Panc1 (cell line): ENCODE data around the gene NXPE3. TPM values are rescaled to one million over a fixed set of nuclear protein-coding genes. Genes with fewer than 3 reads are reported as not detected.

Experiments used
- ATAC-seq: fragments of 200-7000 bp; cut with Tn5 transposase; 2 replicates; pipeline ENCODE4 v1.9.1; 2020; ENCODE audit warnings: mild to moderate bottlenecking, moderate library complexity
- BruUV-seq: library from RNA; stranded (reverse); fragments of 400-500 nt; replicated peaks from 2 replicates; lab custom pipeline; 2021; lab: Mats Ljungman, UMichigan
- CTCF ChIA-PET: fragments of 300-600 bp; sonication (Branson Sonifier 250); formaldehyde crosslinking; loops from one replicate; lab custom pipeline; 2022; ENCODE audit warnings: antibody characterized with exemption; lab: Charles Lee
- POLR2A ChIA-PET: fragments of 300-600 bp; sonication (Branson Sonifier 250); formaldehyde crosslinking; loops from one replicate; lab custom pipeline; 2022; ENCODE audit warnings: antibody characterized with exemption; lab: Charles Lee
- DNase-seq: peaks from one replicate; pipeline ENCODE4 v3.0.0-alpha.2; 2010; ENCODE audit warnings: low read depth, low spot score
- H3K27ac ChIP-seq: 2 replicates; pipeline ENCODE4 v1.5.1; 2011; ENCODE audit warnings: mild to moderate bottlenecking, low read length, inconsistent platforms
- H3K27me3 ChIP-seq: fragments of 200-500 bp; sonication (Bioruptor generic); 2 replicates; pipeline ENCODE4 v1.6.0; 2014; ENCODE audit warnings: low read length, inconsistent platforms; ENCODE audit not compliant: control insufficient read depth, insufficient read depth
- H3K36me3 ChIP-seq: fragments of 200-500 bp; sonication (Bioruptor generic); 2 replicates; pipeline ENCODE4 v1.5.1; 2014; ENCODE audit warnings: inconsistent platforms, mild to moderate bottlenecking, low read length, moderate library complexity; ENCODE audit not compliant: control insufficient read depth, insufficient read depth
- H3K4me1 ChIP-seq: 2 replicates; pipeline ENCODE4 v1.5.1; 2011; ENCODE audit warnings: inconsistent platforms, mild to moderate bottlenecking, low read length, moderate library complexity; ENCODE audit not compliant: control insufficient read depth, insufficient read depth
- H3K4me3 ChIP-seq, 2 experiments: 2 replicates each; pipeline ENCODE4 v1.5.1; 2011 to 2012; ENCODE audit warnings: low read depth in 2 of 2, low read length in 2 of 2, mild to moderate bottlenecking in 2 of 2, inconsistent platforms in 1 of 2, moderate library complexity in 1 of 2
- H3K9me3 ChIP-seq: fragments of 200-500 bp; sonication (Bioruptor generic); 2 replicates; pipeline ENCODE4 v1.5.1; 2014; ENCODE audit warnings: low read depth, mild to moderate bottlenecking, inconsistent platforms, low read length, moderate library complexity; ENCODE audit not compliant: control insufficient read depth, insufficient read depth
- POLR2AphosphoS5 ChIP-seq: IDR thresholded peaks from 2 replicates; pipeline ENCODE4 v1.6.1; 2012; ENCODE audit warnings: mild to moderate bottlenecking, low read depth, low read length, moderate library complexity
- REST ChIP-seq, 2 experiments: IDR thresholded peaks; 2 replicates each; pipeline ENCODE4 v1.6.1; 2011 to 2012; ENCODE audit warnings: low read depth in 2 of 2, control low read depth in 1 of 2, low read length in 1 of 2, mild to moderate bottlenecking in 1 of 2, moderate library complexity in 1 of 2; ENCODE audit not compliant: insufficient read depth in 1 of 2
- SIN3A ChIP-seq: IDR thresholded peaks from 2 replicates; pipeline ENCODE4 v1.6.1; 2012; ENCODE audit warnings: low read depth, mild to moderate bottlenecking, low read length, moderate library complexity, borderline replicate concordance; ENCODE audit not compliant: insufficient read depth
- TCF7L2 ChIP-seq: IDR thresholded peaks from 2 replicates; pipeline ENCODE4 v1.6.1; 2011; ENCODE audit warnings: mild to moderate bottlenecking, low read depth, low read length, inconsistent platforms
- in situ Hi-C: cut with HindIII; loops from 2 replicates; pipeline ENCODE4 v1.10.0; 2016; ENCODE audit warnings: low sequenced_read_pairs, low pct_unique_long_range_greater_than_20kb
- intact Hi-C: fragments of 100-400 bp; cut with micrococcal nuclease; formaldehyde crosslinking; loops from one replicate; pipeline ENCODE4 v1.10.0; 2022; ENCODE audit not compliant: unreplicated experiment
- total RNA-seq: library from RNA; stranded (reverse); gene quantifications from one replicate; pipeline ENCODE4 v1.2.1, GENCODE V29; 2021; ENCODE audit not compliant: unreplicated experiment
- TF ChIP-seq, protein P1 (sequence below): fragments of 450-650 bp; IDR thresholded peaks from 2 replicates; pipeline ENCODE4 v1.5.1; 2017; ENCODE audit warnings: mild to moderate bottlenecking

The NXPE3 gene
- total RNA-seq, 1 experiment from 2014 or later, result 30.4 TPM

DNA sequence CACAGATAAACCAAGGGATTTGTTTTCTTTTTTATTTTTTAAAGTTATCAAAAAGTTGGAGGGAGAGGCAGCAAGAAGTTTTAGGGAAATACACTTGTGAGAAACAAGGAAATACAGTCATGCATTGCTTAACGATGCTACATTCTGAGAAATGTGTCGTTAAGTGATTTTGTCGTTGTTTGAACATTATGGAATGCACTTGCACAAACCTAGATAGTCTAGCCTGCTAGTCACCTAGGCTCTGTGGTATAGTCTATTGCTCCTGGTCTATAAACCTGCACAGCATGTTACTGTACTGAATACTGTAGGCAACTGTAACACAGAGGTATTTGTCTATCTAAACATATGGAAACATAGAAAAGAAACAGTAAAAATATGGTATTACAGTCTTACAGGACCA is 68.3 kb downstream of the NXPE3 start:
- H3K9me3 ChIP-seq, result no peaks in the 10 kb centered on the region
- H3K27ac ChIP-seq, result no peak overlapping the region; the same call in 1 of the 2 replicates
- H3K4me1 ChIP-seq, result peaks cover 18% of the 10 kb centered on the region
- ChIA-PET POLR2A (interaction anchor here (0.6 kb wide), 1 partner anchor 20 kb away, joined by 3 read pairs; no protein-coding TSS in a partner anchor), CTCF (no interaction called here)
- TF ChIP-seq, protein P1, sequence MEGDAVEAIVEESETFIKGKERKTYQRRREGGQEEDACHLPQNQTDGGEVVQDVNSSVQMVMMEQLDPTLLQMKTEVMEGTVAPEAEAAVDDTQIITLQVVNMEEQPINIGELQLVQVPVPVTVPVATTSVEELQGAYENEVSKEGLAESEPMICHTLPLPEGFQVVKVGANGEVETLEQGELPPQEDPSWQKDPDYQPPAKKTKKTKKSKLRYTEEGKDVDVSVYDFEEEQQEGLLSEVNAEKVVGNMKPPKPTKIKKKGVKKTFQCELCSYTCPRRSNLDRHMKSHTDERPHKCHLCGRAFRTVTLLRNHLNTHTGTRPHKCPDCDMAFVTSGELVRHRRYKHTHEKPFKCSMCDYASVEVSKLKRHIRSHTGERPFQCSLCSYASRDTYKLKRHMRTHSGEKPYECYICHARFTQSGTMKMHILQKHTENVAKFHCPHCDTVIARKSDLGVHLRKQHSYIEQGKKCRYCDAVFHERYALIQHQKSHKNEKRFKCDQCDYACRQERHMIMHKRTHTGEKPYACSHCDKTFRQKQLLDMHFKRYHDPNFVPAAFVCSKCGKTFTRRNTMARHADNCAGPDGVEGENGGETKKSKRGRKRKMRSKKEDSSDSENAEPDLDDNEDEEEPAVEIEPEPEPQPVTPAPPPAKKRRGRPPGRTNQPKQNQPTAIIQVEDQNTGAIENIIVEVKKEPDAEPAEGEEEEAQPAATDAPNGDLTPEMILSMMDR, result no peak
- TF ChIP-seq SIN3A (no peak), REST (IDR thresholded peaks at IDR 0.05; ENCODE audit: insufficient read depth in 1 of 2, low read depth in 2 of 2, low read length in 1 of 2) (no peak), POLR2AphosphoS5 (no peak), TCF7L2 (no peak)
- in situ Hi-C loops (no loop called here), intact Hi-C loops (no loop called here)
- H3K4me3 ChIP-seq, result no peak overlapping the region
- DNase-seq (no peak), ATAC-seq (no peak)
- H3K27me3 ChIP-seq, result no peaks in the 10 kb centered on the region
- BruUV-seq, result no TSS peak
- H3K36me3 ChIP-seq, result peaks cover 4% of the 10 kb centered on the region

DNA sequence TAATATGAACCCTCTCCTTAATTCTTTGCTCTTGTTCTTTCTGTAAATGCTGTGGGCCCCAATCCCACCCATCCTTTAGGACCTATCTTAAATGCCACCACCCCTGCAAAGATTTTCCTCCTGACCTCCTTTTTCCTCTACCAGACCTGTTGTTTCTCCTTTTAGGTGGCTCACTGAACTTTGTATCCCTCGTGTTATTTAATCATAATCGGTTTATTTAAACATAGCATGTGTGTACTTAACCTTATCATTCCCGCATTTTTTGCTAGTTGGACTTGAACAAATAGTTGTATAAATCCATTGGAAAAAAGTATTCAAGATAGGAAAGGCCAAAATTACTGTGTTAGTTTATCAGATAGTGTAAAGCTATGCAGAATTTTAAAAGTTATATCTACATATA is 69.3 kb downstream of the NXPE3 start:
- H3K4me3 ChIP-seq, result peak overlapping the region; percentile 55 to 91; a peak in 3 of 4 replicates
- BruUV-seq, result no TSS peak
- peaks cover 18% of the 10 kb centered on the region for H3K4me1 ChIP-seq
- in situ Hi-C loops (no loop called here), intact Hi-C loops (no loop called here)
- CTCF ChIA-PET, result no interaction called here
- H3K27ac ChIP-seq, result peak overlapping the region; percentile 96
- peaks cover 14% of the 10 kb centered on the region for H3K36me3 ChIP-seq
- no peaks in the 10 kb centered on the region for H3K9me3 ChIP-seq
- TF ChIP-seq SIN3A (no peak), TCF7L2 (no peak), POLR2AphosphoS5 (no peak), REST (IDR thresholded peaks at IDR 0.05; ENCODE audit: insufficient read depth in 1 of 2, low read depth in 2 of 2, low read length in 1 of 2) (no peak)
- TF ChIP-seq, protein P1, result no peak
- DNase-seq (no peak), ATAC-seq (no peak)
- H3K27me3 ChIP-seq, result no peaks in the 10 kb centered on the region
- POLR2A ChIA-PET, result interaction anchor here (0.5 to 0.7 kb wide), 2 partner anchors 163 to 683 kb away, joined by 3 read pairs; no protein-coding TSS in a partner anchor
